GM12891 (cell line): ENCODE results near the gene SPATA16.
"Not testable (repeated sequence)": the region's sequence is repeated elsewhere in the genome, so short reads cannot be mapped to it uniquely, and the experiment has no call there.

Source experiments
- DNase-seq: peaks from one replicate; pipeline ENCODE4 v3.0.0; 2011; ENCODE audit warnings: low spot score; ENCODE audit not compliant: insufficient read length
- FAIRE-seq: peaks from 2 replicates; lab custom pipeline; 2011; peaks lifted over from hg19 to GRCh38; lab: Jason Lieb, UNC
- PAX5 ChIP-seq: IDR thresholded peaks from 2 replicates; pipeline ENCODE4 v1.6.1; 2011; ENCODE audit warnings: low read length, moderate library complexity, mild to moderate bottlenecking; ENCODE audit not compliant: insufficient read depth, severe bottlenecking
- POLR2A ChIP-seq: IDR thresholded peaks from 2 replicates; pipeline ENCODE4 v1.6.1; 2011; ENCODE audit warnings: low read depth, low read length, control low read depth
- POLR2AphosphoS5 ChIP-seq: IDR thresholded peaks from 2 replicates; pipeline ENCODE4 v1.6.1; 2011; ENCODE audit warnings: low read depth, low read length, control low read depth
- POU2F2 ChIP-seq: IDR thresholded peaks from 2 replicates; pipeline ENCODE4 v1.6.1; 2011; ENCODE audit warnings: low read depth, mild to moderate bottlenecking, control low read depth, low read length, moderate library complexity
- SPI1 ChIP-seq: IDR thresholded peaks from 2 replicates; pipeline ENCODE4 v1.6.1; 2011; ENCODE audit warnings: low read depth, low read length, control low read depth
- TAF1 ChIP-seq: IDR thresholded peaks from 2 replicates; pipeline ENCODE4 v1.6.1; 2011; ENCODE audit warnings: low read depth, low read length, control low read depth

The SPATA16 gene

GRCh38 chr3:173038484-173038871 lies 102.6 kb downstream of the SPATA16 start:
- DNase-seq (no peak), FAIRE-seq (no peak)
- TF ChIP-seq POLR2AphosphoS5 (no peak), TAF1 (no peak), SPI1 (no peak), POLR2A (no peak), PAX5 (no peak), POU2F2 (no peak)

GRCh38 chr3:173037840-173038483 lies 103.1 kb downstream of the SPATA16 start:
- DNase-seq (no peak), FAIRE-seq (no peak)

GRCh38 chr3:173030273-173030672 lies 110.8 kb downstream of the SPATA16 start:
- DNase-seq (no peak), FAIRE-seq (no peak)
- TF ChIP-seq POLR2AphosphoS5 = no peak
- TF ChIP-seq POU2F2 = no peak
- TF ChIP-seq PAX5 = no peak
- TF ChIP-seq SPI1 = no peak
- TF ChIP-seq TAF1 = no peak
- TF ChIP-seq POLR2A = no peak

More at GRCh38 chr3:173037840-173038483, 103.1 kb downstream of the SPATA16 start:
- TF ChIP-seq POLR2AphosphoS5 (no peak), SPI1 (no peak), POLR2A (no peak), PAX5 (no peak), POU2F2 (no peak), TAF1 (no peak)

DNA sequence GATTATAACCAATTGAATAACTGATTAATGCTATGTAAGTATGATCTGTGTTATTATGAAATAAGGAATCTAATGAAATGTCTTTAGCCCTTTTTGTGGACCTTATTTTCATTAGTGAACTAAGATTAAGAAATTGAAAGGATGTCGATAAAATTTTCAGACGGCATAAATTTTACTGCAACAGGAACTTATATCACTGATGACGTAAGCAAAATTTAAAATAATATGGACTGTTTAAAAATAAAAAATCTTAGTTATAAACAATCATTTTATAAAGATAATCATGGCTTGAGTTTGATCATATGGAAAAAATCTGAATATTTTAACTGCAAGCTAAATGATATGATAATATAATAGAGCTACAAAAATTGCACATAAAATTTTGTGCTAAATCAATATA lies 112.7 kb downstream of the SPATA16 start:
- DNase-seq (no peak), FAIRE-seq (no peak)
- TF ChIP-seq PAX5 (no peak), POLR2AphosphoS5 (no peak), SPI1 (no peak), POLR2A (no peak), POU2F2 (no peak), TAF1 (no peak)

DNA sequence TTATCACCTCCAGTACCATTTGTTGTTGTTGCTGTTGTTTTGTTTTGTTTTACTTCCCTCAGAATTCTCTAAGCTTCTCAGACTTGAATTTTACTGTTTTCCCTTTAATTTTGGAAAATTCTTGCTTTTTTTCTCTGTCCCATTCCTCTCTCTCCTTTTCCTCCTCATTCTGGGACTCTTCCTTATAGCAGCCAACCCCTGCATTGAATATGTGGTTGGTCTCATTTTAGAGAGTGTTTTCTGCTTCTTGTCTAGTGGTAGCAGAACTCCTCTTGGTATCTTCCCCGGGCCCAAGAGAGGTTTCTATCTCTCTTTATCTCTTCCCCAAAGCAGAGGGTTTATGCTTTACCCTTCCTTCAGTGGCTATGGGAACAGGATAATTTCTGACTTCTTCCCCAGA lies 113.6 kb downstream of the SPATA16 start:
- FAIRE-seq (no peak), DNase-seq (no peak)
- no peak for TF ChIP-seq POU2F2
- no peak for TF ChIP-seq SPI1
- no peak for TF ChIP-seq POLR2AphosphoS5
- TF ChIP-seq PAX5 = no peak
- TF ChIP-seq TAF1 = no peak
- TF ChIP-seq POLR2A = no peak

- TF ChIP-seq TAF1 = no peak
- TF ChIP-seq POU2F2 = no peak
- no peak for TF ChIP-seq POLR2A
- no peak for TF ChIP-seq POLR2AphosphoS5
- no peak for TF ChIP-seq SPI1
- TF ChIP-seq PAX5 = no peak
- DNase-seq (no peak), FAIRE-seq (no peak)
These were observed 115.1 kb downstream of the SPATA16 start for GRCh38 chr3:173025941-173026340.

DNA sequence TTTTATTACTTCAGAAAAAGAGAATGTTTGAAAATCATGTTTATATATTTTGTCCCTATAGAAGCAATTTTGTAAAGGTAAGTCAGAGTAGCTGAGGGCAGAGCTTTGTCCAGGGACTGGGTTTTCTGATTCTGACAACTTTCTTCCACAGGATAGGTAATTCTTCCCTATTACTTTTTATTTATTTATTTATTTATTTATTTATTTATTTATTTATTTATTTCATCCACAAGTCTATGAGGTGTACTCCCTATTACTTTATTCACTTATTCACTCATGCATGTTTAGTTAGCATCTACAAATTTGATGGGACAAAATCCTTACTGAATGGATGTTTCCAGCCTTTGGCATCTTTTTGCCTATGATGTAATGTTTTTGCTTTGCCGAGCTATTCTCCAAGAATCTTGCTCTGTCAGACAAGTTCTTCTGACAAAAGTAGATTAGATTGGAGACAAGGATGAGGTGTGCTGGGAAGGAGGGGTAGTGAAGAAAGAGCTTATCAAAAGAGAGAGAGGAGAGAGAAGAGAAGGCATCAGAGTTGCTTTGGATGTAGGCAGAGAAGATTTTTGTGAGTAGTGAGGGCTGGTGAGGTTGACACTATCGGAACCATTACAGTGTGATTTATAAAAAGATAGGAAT lies 119.4 kb downstream of the SPATA16 start:
- FAIRE-seq = no peak
- no peak for TF ChIP-seq POLR2A
- no peak for TF ChIP-seq PAX5
- TF ChIP-seq SPI1 = no peak
- TF ChIP-seq POLR2AphosphoS5 = no peak
- TF ChIP-seq POU2F2 = no peak
- TF ChIP-seq TAF1 = no peak
- no peak for DNase-seq

DNA sequence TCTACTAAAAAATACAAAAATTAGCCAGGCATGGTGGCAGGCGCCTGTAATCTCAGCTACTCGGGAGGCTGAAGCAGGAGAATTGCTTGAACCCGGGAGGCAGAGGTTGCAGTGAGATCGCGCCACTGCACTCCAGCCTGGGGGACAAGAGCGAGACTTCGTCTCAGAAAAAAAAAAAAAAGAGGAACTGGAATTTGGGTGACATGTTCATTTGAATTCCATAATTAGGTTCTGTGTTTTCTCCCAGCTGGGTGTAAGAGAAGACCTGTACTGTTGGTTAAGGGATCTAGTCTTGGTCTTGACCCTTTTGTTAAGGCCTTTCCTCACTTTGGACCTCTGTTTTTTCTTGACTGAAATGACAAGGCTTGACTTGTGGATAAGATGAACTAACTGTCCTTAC lies 120.9 kb downstream of the SPATA16 start:
- DNase-seq, FAIRE-seq: not testable (repeated sequence)

DNA sequence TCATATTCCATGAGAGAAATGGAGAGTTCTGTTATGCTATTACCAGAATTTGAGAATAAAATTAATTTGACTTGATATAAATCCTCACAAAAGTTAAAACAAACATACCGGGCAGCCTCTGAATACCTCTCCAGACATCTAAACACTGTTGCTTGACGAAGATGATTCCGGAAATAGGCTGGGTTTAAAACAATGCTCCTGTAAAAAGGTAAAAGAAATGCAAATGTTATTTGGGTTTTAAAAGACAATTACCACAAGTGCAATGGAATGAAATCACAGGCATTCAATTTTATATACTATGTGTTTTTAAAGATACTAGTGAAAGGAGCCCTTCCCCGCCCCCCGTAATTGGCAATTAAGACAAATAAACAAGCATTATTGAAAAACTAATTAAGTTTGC lies 121.7 kb downstream of the SPATA16 start:
- no peak for TF ChIP-seq TAF1
- no peak for TF ChIP-seq PAX5
- TF ChIP-seq SPI1 = no peak
- TF ChIP-seq POLR2A = no peak
- no peak for TF ChIP-seq POLR2AphosphoS5
- TF ChIP-seq POU2F2 = no peak
- no peak for FAIRE-seq
- DNase-seq = no peak

DNA sequence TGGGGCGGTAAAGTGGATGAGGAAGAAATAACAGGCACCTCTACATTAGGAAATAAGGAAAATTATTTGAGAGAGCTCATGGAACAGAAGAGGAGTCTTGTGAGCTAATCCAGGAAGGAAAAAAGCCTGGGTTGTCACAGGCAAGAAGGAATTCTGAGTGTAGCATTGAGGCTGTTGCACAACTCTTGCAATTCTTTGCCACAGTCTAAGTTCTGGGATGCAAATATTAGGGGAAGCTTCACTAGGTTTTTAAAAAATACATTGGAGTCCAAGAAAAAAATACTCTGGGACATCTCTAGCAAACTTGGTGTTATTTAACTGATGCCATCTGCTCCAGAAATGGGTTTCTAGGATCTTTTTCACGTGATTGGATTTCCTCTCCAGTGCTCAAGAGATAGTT lies 122.3 kb downstream of the SPATA16 start:
- TF ChIP-seq SPI1 = no peak
- no peak for TF ChIP-seq POLR2AphosphoS5
- TF ChIP-seq POU2F2 = no peak
- TF ChIP-seq TAF1 = no peak
- no peak for TF ChIP-seq PAX5
- no peak for TF ChIP-seq POLR2A
- FAIRE-seq (no peak), DNase-seq (no peak)

DNA sequence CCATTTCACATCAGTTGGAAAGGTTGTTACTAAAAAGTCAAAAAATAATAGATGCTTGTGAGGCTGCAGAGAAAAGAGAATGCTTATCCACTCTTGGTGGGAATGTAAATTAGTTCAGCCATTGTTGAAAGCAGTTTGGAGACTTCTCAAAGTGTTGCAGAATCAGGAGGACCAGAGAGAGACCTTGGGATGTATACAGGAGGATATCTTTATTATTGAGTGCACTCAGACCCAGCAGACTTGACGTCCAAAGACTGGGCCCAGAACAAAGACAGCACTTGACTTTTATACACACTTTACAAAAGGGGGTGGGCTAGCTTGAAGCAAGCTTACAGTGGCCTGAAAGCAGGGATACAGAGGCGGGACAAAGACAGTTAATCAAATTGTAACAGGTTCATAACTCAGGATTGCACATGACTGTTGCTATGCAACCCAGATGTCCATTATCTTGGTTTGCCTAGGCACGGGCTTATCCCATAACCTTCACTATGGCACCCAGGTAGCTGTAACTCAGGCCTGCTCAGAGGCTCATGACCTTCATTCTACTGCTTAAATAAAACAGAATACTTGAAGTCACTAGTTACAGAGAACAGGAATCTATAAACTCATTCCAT lies 127.7 kb downstream of the SPATA16 start:
- TF ChIP-seq POLR2A (no peak), PAX5 (no peak), SPI1 (no peak), TAF1 (no peak), POU2F2 (no peak), POLR2AphosphoS5 (no peak)
- no peak for DNase-seq
- no peak for FAIRE-seq
